Adrenal gland (tissue), 5 donors: ENCODE measurements around the gene C22orf31.

Source experiments
- CTCF ChIP-seq, 6 experiments: fragments of 450-650 bp in 4 of 6; fragments of 200-600 bp in 2 of 6; sonication (generic) in 1 of 6; IDR thresholded peaks; 1 replicate in 5 of 6; 2 replicates in 1 of 6; pipeline versions ENCODE4 v1.5.1 to v1.8.0; 2016 to 2021; ENCODE audit warnings: antibody characterized with exemption in 6 of 6, mild to moderate bottlenecking in 2 of 6, moderate library complexity in 1 of 6
- POLR2A ChIP-seq, 2 donors: fragments of 450-650 bp; IDR thresholded peaks; one replicate each; pipeline ENCODE4 v1.6.1; 2017; ENCODE audit warnings: antibody characterized with exemption in 2 of 2, mild to moderate bottlenecking in 2 of 2, moderate library complexity in 1 of 2
- donor health status: DM: no; HTN: no; CAD: no.

- TF ChIP-seq POLR2A (IDR thresholded peaks at IDR 0.05), result no peak
- TF ChIP-seq CTCF (IDR thresholded peaks at IDR 0.05), result no peak
These were observed 17.2 kb upstream of the C22orf31 start for GRCh38 chr22:29078869-29079207.
